Lung (tissue), 12 donors: Measurements from ENCODE around the gene MED12L. TPM values are rescaled to one million over a fixed set of nuclear protein-coding genes. Genes with fewer than 3 reads are reported as not detected.

Experiments used
- ATAC-seq: fragments of 200-7000 bp; cut with Tn5 transposase; one replicate; pipeline ENCODE4 v1.9.1; 2020; ENCODE audit warnings: moderate number of reproducible peaks; ENCODE audit not compliant: insufficient read depth, low FRiP score
- DNase-seq, 3 donors: peaks; one replicate each; pipeline ENCODE4 v3.0.0-alpha.2; 2013 to 2017
- H3K27ac ChIP-seq, 2 donors: one replicate each; pipeline ENCODE4 v1.5.1; 2013; ENCODE audit warnings: mild to moderate bottlenecking in 2 of 2, moderate library complexity in 2 of 2, control low read depth in 1 of 2, inconsistent platforms in 1 of 2, low read depth in 1 of 2, low read length in 1 of 2
- H3K27me3 ChIP-seq, 3 donors: one replicate each; pipeline ENCODE4 v1.5.1; 2013; ENCODE audit warnings: low read length in 2 of 3; ENCODE audit not compliant: control insufficient read depth in 3 of 3, insufficient read depth in 3 of 3
- H3K36me3 ChIP-seq, 4 donors: one replicate each; pipeline ENCODE4 v1.5.1; 2013; ENCODE audit warnings: low read length in 4 of 4, mild to moderate bottlenecking in 1 of 4, moderate library complexity in 1 of 4; ENCODE audit not compliant: control insufficient read depth in 4 of 4, insufficient read depth in 4 of 4
- H3K4me1 ChIP-seq, 5 donors: one replicate each; pipeline ENCODE4 v1.5.1; 2013; ENCODE audit warnings: low read length in 5 of 5, mild to moderate bottlenecking in 2 of 5, moderate library complexity in 1 of 5; ENCODE audit not compliant: control insufficient read depth in 5 of 5, insufficient read depth in 5 of 5
- H3K4me3 ChIP-seq: one replicate; pipeline ENCODE4 v1.5.1; 2013; ENCODE audit warnings: mild to moderate bottlenecking, control low read depth, moderate library complexity
- H3K9ac ChIP-seq, 2 donors: one replicate each; pipeline ENCODE4 v1.5.1; 2013; ENCODE audit warnings: low read length in 2 of 2, control low read depth in 1 of 2; ENCODE audit not compliant: insufficient read depth in 1 of 2
- H3K9me3 ChIP-seq, 4 donors: one replicate each; pipeline ENCODE4 v1.5.1; 2013; ENCODE audit warnings: low read length in 3 of 4, mild to moderate bottlenecking in 1 of 4, moderate library complexity in 1 of 4; ENCODE audit not compliant: control insufficient read depth in 4 of 4, insufficient read depth in 3 of 4
- WGBS, 2 donors: extraction: QIAGEN DNeasy Blood & Tissue Kit; methylation state at CpG; one replicate each; pipeline ENCODE4 v1.1.7; 2013; 5-methylcytosine and 5-hydroxymethylcytosine counted together
- polyA plus RNA-seq, 2 donors: library from polyadenylated mRNA; stranded (reverse); fragments of 200-250 nt; gene quantifications; one replicate each; pipeline ENCODE4 v1.2.1, GENCODE V29; 2013
- total RNA-seq, 2 donors: library from RNA; depleted of rRNA in 1 of 2; stranded (reverse); fragments of >200 nt in 1 of 2; gene quantifications; one replicate each; pipeline ENCODE4 v1.2.1, GENCODE V29; 2014 to 2021
- TF ChIP-seq, protein P1 (sequence below): IDR thresholded peaks from 2 replicates; pipeline ENCODE4 v1.5.1; 2012; ENCODE audit warnings: mild to moderate bottlenecking; ENCODE audit errors: control extremely low read depth, extremely low read depth
- donor health status: control.
- donor health status: control.
- donor health status: Bipolar disorder and iron deficiency.
- donor health status: healthy.
- donor health status: DM: yes; HTN: yes; CAD: no.

MED12L gene
- total and polyA plus RNA-seq, 4 donors = 0.02 to 0.82 (median 0.30) TPM

- DNase-seq (no peak), ATAC-seq (no peak)
- Histone ChIP-seq H3K9ac (no peak overlapping the region), H3K27me3 (no peaks in the 10 kb centered on the region), H3K4me3 (no peak overlapping the region), H3K9me3 (no peaks in the 10 kb centered on the region), H3K36me3 (no peaks in the 10 kb centered on the region), H3K4me1 (peaks cover 0 to 19% (median 0%) of the 10 kb centered on the region in 5 donors), H3K27ac (no peak overlapping the region)
- 76 to 88% methylated on average over 5 of the region's 5 CpGs for WGBS, 2 donors
- TF ChIP-seq, protein P1, sequence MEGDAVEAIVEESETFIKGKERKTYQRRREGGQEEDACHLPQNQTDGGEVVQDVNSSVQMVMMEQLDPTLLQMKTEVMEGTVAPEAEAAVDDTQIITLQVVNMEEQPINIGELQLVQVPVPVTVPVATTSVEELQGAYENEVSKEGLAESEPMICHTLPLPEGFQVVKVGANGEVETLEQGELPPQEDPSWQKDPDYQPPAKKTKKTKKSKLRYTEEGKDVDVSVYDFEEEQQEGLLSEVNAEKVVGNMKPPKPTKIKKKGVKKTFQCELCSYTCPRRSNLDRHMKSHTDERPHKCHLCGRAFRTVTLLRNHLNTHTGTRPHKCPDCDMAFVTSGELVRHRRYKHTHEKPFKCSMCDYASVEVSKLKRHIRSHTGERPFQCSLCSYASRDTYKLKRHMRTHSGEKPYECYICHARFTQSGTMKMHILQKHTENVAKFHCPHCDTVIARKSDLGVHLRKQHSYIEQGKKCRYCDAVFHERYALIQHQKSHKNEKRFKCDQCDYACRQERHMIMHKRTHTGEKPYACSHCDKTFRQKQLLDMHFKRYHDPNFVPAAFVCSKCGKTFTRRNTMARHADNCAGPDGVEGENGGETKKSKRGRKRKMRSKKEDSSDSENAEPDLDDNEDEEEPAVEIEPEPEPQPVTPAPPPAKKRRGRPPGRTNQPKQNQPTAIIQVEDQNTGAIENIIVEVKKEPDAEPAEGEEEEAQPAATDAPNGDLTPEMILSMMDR = no peak
Measured at GRCh38 chr3:151269631-151270030, 184.2 kb downstream of the MED12L start.

DNA sequence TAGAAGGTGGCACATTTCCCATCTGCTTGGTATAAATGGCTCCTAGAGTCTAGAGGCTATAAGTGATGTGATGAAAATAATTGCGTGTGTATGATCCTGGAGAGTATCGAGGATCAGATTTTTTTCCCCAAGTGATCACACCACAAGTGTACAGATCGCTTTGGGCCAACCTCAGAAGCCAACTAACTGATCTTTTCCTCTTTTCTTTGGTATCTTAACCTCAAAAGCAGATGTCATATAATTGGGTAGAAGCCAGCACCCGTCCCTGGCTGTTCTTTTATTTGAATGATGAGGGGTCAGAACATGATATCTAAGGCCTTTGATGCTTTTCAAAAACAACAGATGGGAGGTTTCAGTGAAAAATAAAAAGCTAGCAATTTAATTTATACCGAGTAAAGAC, 189.6 kb downstream of the MED12L start:
- TF ChIP-seq, protein P1 = no peak
- Histone ChIP-seq H3K4me1 (no peaks in the 10 kb centered on the region), H3K9me3 (no peaks in the 10 kb centered on the region), H3K4me3 (no peak overlapping the region), H3K36me3 (no peaks in the 10 kb centered on the region), H3K9ac (no peak overlapping the region), H3K27me3 (no peaks in the 10 kb centered on the region), H3K27ac (no peak overlapping the region)
- WGBS, 2 donors = 51 to 66% methylated on average over 5 of the region's 5 CpGs
- ATAC-seq (no peak), DNase-seq (no peak)

- Histone ChIP-seq H3K36me3 (no peaks in the 10 kb centered on the region), H3K9ac (no peak overlapping the region), H3K4me3 (no peak overlapping the region), H3K27ac (no peak overlapping the region), H3K4me1 (no peaks in the 10 kb centered on the region), H3K27me3 (no peaks in the 10 kb centered on the region), H3K9me3 (no peaks in the 10 kb centered on the region)
- WGBS, 2 donors = 57 to 74% methylated on average over 2 of the region's 2 CpGs
- ATAC-seq (no peak), DNase-seq (no peak)
- TF ChIP-seq, protein P1 = no peak
Measured at GRCh38 chr3:151276038-151276686, 190.7 kb downstream of the MED12L start.

DNA sequence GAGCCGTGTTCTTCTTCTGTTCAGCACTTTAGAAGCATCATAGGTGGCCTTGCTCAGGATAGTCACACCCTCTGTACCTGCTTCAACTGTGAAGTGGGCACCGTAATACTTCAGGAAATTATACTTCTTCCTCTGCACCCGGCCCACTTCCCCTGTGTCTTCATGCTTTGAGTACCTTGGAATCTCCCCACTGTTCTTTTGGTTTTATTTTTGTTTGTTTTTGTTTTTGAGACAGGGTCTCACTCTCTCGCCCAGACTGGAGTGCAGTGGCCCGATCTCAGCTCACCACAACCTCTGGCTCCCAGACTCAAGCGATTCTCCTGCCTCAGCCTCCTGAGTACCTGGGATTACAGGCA, 191.2 kb downstream of the MED12L start:
- 58 to 59% methylated on average over 6 of the region's 6 CpGs for WGBS, 2 donors
- DNase-seq (no peak), ATAC-seq (no peak)
- Histone ChIP-seq H3K27ac (no peak overlapping the region), H3K4me3 (no peak overlapping the region), H3K36me3 (no peaks in the 10 kb centered on the region), H3K9ac (no peak overlapping the region), H3K4me1 (no peaks in the 10 kb centered on the region), H3K9me3 (no peaks in the 10 kb centered on the region), H3K27me3 (no peaks in the 10 kb centered on the region)
- TF ChIP-seq, protein P1 = no peak
